Stomach smooth muscle (tissue), 2 donors: ENCODE results near the gene PRR15.

Experiments used
- H3K27ac ChIP-seq: one replicate; pipeline ENCODE4 v1.7.0; 2013; ENCODE audit warnings: mild to moderate bottlenecking, low read length, inconsistent platforms
- H3K27me3 ChIP-seq, 2 donors: one replicate each; pipeline ENCODE4 v1.7.0; 2013; ENCODE audit warnings: low read length in 2 of 2; ENCODE audit not compliant: insufficient read depth in 2 of 2, control insufficient read depth in 1 of 2
- H3K36me3 ChIP-seq, 2 donors: one replicate each; pipeline ENCODE4 v1.7.0; 2013; ENCODE audit warnings: low read length in 2 of 2; ENCODE audit not compliant: control insufficient read depth in 2 of 2, insufficient read depth in 2 of 2
- H3K4me1 ChIP-seq: one replicate; pipeline ENCODE4 v1.7.0; 2013; ENCODE audit warnings: low read length; ENCODE audit not compliant: control insufficient read depth, insufficient read depth
- H3K4me3 ChIP-seq, 2 donors: one replicate each; pipeline ENCODE4 v1.7.0; 2013; ENCODE audit warnings: low read length in 2 of 2
- H3K9ac ChIP-seq, 2 donors: one replicate each; pipeline ENCODE4 v1.7.0; 2013; ENCODE audit warnings: low read length in 2 of 2, mild to moderate bottlenecking in 1 of 2
- H3K9me3 ChIP-seq, 2 donors: one replicate each; pipeline ENCODE4 v1.7.0; 2013; ENCODE audit warnings: low read length in 2 of 2; ENCODE audit not compliant: control insufficient read depth in 2 of 2
- donor health status: healthy.
- donor health status: Pancreatic carcinoma.

Gene PRR15

DNA sequence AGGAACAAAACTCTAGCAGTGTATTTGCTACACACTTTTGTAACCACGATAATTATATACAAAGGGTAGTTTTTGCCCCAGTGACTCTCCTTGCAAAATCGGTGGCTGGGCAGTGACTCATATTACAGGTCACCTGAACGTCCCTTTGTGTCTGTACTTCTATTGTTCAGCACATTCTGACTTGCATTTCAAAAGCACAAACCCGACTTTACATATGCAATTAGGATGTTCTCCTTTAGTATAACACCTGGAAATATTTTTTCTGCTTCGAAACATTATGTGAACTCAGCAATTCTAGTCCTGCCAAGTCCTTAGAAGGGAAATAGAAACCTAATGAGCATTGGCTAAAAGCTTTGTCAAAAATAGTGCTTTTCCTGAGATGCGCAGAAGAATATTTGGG, 6.0 kb downstream of the PRR15 start:
- Histone ChIP-seq H3K27me3 (peaks cover 8 to 25% of the 10 kb centered on the region in 2 donors), H3K9ac (no peak overlapping the region), H3K27ac (no peak overlapping the region), H3K4me3 (no peak overlapping the region), H3K4me1 (peaks cover 17% of the 10 kb centered on the region), H3K36me3 (no peaks in the 10 kb centered on the region), H3K9me3 (no peaks in the 10 kb centered on the region)

DNA sequence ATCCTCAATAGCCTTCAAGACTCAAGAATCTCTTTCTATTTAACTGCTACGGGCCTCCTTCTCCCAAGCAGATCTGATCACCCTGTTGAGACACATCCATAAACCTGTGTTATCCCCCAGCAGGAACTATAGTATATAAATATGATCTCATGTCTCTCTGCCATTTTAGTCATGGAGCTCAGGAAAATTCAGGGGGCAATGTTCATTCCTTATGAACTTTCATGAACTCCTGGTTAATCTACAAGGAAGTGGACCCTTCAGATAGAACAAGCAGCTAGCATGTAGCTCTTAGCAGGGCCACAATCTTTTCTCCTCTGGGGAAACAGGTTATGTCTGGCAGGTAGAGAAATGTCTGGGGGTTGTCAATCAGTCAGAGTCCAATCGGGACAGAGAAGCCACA, 8.9 kb downstream of the PRR15 start:
- Histone ChIP-seq H3K4me3 (no peak overlapping the region), H3K36me3 (no peaks in the 10 kb centered on the region), H3K9ac (no peak overlapping the region), H3K27ac (no peak overlapping the region), H3K9me3 (peaks cover 0 to 1% of the 10 kb centered on the region in 2 donors), H3K27me3 (no peaks in the 10 kb centered on the region), H3K4me1 (no peaks in the 10 kb centered on the region)

- Histone ChIP-seq H3K9me3 (peaks cover 0 to 5% of the 10 kb centered on the region in 2 donors), H3K27me3 (no peaks in the 10 kb centered on the region), H3K9ac (no peak overlapping the region), H3K4me3 (no peak overlapping the region), H3K36me3 (no peaks in the 10 kb centered on the region), H3K4me1 (no peaks in the 10 kb centered on the region), H3K27ac (no peak overlapping the region)
Measured at GRCh38 chr7:29573567-29573966, 9.9 kb downstream of the PRR15 start.

DNA sequence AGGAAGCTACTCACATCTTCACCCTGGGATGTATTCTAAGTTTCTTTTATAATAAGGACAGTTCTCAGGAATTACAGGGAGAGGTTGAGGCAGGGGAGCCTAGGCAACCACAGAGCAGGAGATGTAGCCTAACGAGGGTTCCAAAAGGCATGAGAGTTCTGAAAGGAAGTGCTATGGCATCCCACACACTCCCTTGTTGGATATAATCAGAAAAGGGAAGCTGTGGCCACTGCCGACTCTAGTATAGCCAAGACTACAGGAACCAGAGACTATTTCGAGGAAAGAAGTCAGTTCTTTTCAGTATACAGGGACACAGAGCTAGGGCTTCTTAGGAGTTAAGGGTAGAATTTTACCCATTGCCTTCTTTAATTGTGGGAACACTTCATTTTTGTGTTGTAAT, 11.0 kb downstream of the PRR15 start:
- H3K27me3 ChIP-seq, result no peaks in the 10 kb centered on the region
- peaks cover 0 to 5% of the 10 kb centered on the region in 2 donors for H3K9me3 ChIP-seq
- no peaks in the 10 kb centered on the region for H3K4me1 ChIP-seq
- H3K36me3 ChIP-seq, result no peaks in the 10 kb centered on the region
- H3K4me3 ChIP-seq, result no peak overlapping the region
- no peak overlapping the region for H3K9ac ChIP-seq
- no peak overlapping the region for H3K27ac ChIP-seq

GRCh38 chr7:29587195-29587808, 23.7 kb downstream of the PRR15 start:
- H3K27ac ChIP-seq, result no peak overlapping the region

GRCh38 chr7:29588212-29588611, 24.6 kb downstream of the PRR15 start:
- H3K9ac ChIP-seq, result no peak overlapping the region
- H3K27ac ChIP-seq, result no peak overlapping the region
- H3K27me3 ChIP-seq, result no peaks in the 10 kb centered on the region
- no peaks in the 10 kb centered on the region for H3K4me1 ChIP-seq
- no peaks in the 10 kb centered on the region for H3K36me3 ChIP-seq
- no peak overlapping the region for H3K4me3 ChIP-seq
- H3K9me3 ChIP-seq, result no peaks in the 10 kb centered on the region

More at GRCh38 chr7:29587195-29587808, 23.7 kb downstream of the PRR15 start:
- Histone ChIP-seq H3K9ac (no peak overlapping the region), H3K4me3 (no peak overlapping the region), H3K36me3 (no peaks in the 10 kb centered on the region), H3K4me1 (no peaks in the 10 kb centered on the region), H3K9me3 (no peaks in the 10 kb centered on the region), H3K27me3 (no peaks in the 10 kb centered on the region)

GRCh38 chr7:29588900-29589696, 25.5 kb downstream of the PRR15 start:
- Histone ChIP-seq H3K9me3 (no peaks in the 10 kb centered on the region), H3K27ac (no peak overlapping the region), H3K9ac (no peak overlapping the region), H3K36me3 (no peaks in the 10 kb centered on the region), H3K27me3 (no peaks in the 10 kb centered on the region), H3K4me1 (no peaks in the 10 kb centered on the region), H3K4me3 (no peak overlapping the region)

DNA sequence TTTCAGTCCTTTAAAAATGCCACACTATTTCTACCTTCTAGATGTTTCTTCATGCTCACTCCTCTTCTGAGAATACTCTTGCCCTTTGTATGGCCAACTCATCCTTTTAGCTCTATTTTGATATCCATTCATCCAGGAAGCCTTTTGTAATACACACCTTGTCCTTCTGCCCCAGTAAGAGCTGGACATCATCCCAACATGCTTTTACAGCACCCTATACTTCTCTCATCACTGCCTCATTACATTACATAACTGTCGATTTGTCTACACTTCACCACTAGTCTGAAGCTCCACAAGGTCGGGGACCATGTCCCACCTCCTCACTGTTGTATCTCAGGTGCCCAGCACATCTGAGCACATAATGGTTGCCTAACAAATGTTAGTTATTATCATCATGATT, 29.2 kb downstream of the PRR15 start:
- Histone ChIP-seq H3K4me1 (no peaks in the 10 kb centered on the region), H3K9me3 (no peaks in the 10 kb centered on the region), H3K27me3 (no peaks in the 10 kb centered on the region), H3K27ac (no peak overlapping the region), H3K4me3 (no peak overlapping the region), H3K9ac (no peak overlapping the region), H3K36me3 (no peaks in the 10 kb centered on the region)

GRCh38 chr7:29593459-29593858, 29.8 kb downstream of the PRR15 start:
- no peak overlapping the region for H3K27ac ChIP-seq
- H3K9ac ChIP-seq, result no peak overlapping the region
- no peak overlapping the region for H3K4me3 ChIP-seq
- no peaks in the 10 kb centered on the region for H3K36me3 ChIP-seq
- H3K27me3 ChIP-seq, result no peaks in the 10 kb centered on the region
- H3K9me3 ChIP-seq, result no peaks in the 10 kb centered on the region
- H3K4me1 ChIP-seq, result no peaks in the 10 kb centered on the region

DNA sequence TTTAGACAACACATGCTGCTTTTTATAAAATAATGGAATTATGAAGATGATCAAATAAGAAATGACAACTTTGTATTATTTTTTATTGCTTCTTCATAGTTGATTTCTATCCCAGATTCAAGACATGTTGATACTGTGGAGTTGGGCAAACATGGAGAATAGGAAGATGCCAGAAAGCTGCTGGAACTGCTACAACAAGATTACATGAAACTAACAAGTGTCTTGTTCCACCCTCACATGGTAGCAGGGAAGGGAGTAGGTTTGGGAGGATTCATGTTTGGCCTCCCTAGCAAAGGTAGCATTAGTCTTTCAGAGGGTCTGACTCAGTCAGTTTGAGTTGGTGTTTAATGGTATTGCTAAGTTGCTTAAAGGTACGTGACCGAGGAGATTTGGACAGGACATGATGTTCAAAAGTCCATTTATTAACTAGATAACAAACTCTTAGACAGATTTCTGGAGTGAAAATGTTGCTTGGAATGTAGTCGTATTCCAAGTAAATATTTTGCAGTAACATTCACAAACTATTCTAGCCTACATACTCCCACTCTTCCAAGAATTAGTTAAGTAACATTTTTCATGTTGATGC, 33.1 kb downstream of the PRR15 start:
- H3K27me3 ChIP-seq, result no peaks in the 10 kb centered on the region
- H3K9ac ChIP-seq, result no peak overlapping the region
- H3K4me1 ChIP-seq, result no peaks in the 10 kb centered on the region
- H3K27ac ChIP-seq, result no peak overlapping the region
- H3K36me3 ChIP-seq, result no peaks in the 10 kb centered on the region
- no peaks in the 10 kb centered on the region for H3K9me3 ChIP-seq
- no peak overlapping the region for H3K4me3 ChIP-seq

DNA sequence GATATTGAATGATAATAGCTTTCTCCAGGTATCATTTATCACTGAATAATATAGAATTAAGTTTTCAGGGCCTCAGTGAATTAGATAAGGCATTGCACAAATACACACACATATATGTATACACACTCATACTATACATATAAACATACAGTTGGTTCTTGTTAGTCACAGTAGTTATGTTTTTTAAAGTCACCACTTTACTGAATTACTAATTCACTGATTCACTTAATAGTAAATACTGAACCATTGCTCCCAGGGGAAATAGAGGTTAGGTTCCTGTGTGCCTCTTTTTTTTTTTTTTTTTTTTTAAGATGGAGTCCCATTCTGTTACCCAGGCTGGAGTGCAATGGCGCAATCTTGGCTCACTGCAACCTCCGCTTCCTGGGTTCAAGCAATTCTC, 33.6 kb downstream of the PRR15 start:
- H3K36me3 ChIP-seq, result no peaks in the 10 kb centered on the region
- no peak overlapping the region for H3K4me3 ChIP-seq
- H3K9ac ChIP-seq, result no peak overlapping the region
- no peaks in the 10 kb centered on the region for H3K27me3 ChIP-seq
- H3K4me1 ChIP-seq, result no peaks in the 10 kb centered on the region
- no peaks in the 10 kb centered on the region for H3K9me3 ChIP-seq
- no peak overlapping the region for H3K27ac ChIP-seq
